GM12878 (cell line): Measurements from ENCODE around the gene PYHIN1. TPM values are rescaled to one million over a fixed set of nuclear protein-coding genes. Genes with fewer than 3 reads are reported as not detected.

Source experiments
- ATAC-seq: fragments of 200-7000 bp; cut with Tn5 transposase; 3 replicates; pipeline ENCODE4 v1.9.1; 2020; ENCODE audit warnings: mild to moderate bottlenecking, moderate library complexity
- BruUV-seq: library from RNA; stranded (reverse); fragments of 400-500 nt; replicated peaks from 2 replicates; lab custom pipeline; 2021; lab: Mats Ljungman, UMichigan
- CTCF ChIA-PET: fragments of 300-600 bp; sonication (Branson Sonifier 250); formaldehyde crosslinking; extraction: SDS; loops from one replicate; lab custom pipeline; 2021; ENCODE audit warnings: inconsistent platforms; lab: Yijun Ruan, JAX
- POLR2A ChIA-PET: fragments of 350-600 bp; formaldehyde crosslinking; extraction: SDS; loops from one replicate; lab custom pipeline; 2021; ENCODE audit warnings: inconsistent platforms; lab: Charles Lee
- RAD21 ChIA-PET: fragments of 300-600 bp; sonication (Branson Sonifier 250); formaldehyde crosslinking; loops from one replicate; lab custom pipeline; 2023; ENCODE audit warnings: antibody characterized with exemption; ENCODE audit not compliant: unreplicated experiment; lab: Charles Lee
- SMC1A ChIA-PET: fragments of 300-600 bp; sonication (Branson Sonifier 250); formaldehyde crosslinking; loops from one replicate; lab custom pipeline; 2023; ENCODE audit not compliant: unreplicated experiment, uncharacterized antibody; lab: Charles Lee
- DNase-seq: peaks from one replicate; pipeline ENCODE4 v3.0.0-alpha.2; 2011; ENCODE audit warnings: low read depth, low spot score
- FAIRE-seq: peaks from 3 replicates; lab custom pipeline; 2011; peaks lifted over from hg19 to GRCh38; lab: Jason Lieb, UNC
- H2AFZ ChIP-seq: 2 replicates; pipeline ENCODE4 v1.6.0; 2011; ENCODE audit warnings: low read depth, low read length, control low read depth; ENCODE audit not compliant: control insufficient read depth
- H3K27ac ChIP-seq: 2 replicates; pipeline ENCODE4 v1.5.1; 2011; ENCODE audit warnings: control low read depth; ENCODE audit not compliant: control insufficient read depth, insufficient read depth
- H3K27me3 ChIP-seq, 2 experiments: replicated peaks in 1 of 2; 2 replicates each; pipeline versions ENCODE4 v1.6.0 to v1.6.1; 2011; ENCODE audit warnings: low read length in 1 of 2; ENCODE audit not compliant: control insufficient read depth in 2 of 2, insufficient read depth in 2 of 2
- H3K36me3 ChIP-seq, 2 experiments: 2 replicates each; pipeline ENCODE4 v1.5.1; 2011; ENCODE audit warnings: low read length in 1 of 2; ENCODE audit not compliant: control insufficient read depth in 2 of 2, insufficient read depth in 2 of 2
- H3K4me1 ChIP-seq: 2 replicates; pipeline ENCODE4 v1.6.1; 2011; ENCODE audit warnings: mild to moderate bottlenecking, low read length, moderate library complexity, mixed read lengths; ENCODE audit not compliant: control insufficient read depth, insufficient read depth
- H3K4me2 ChIP-seq: 2 replicates; pipeline ENCODE4 v1.6.0; 2011; ENCODE audit warnings: control low read depth; ENCODE audit not compliant: control insufficient read depth, insufficient read depth
- H3K4me3 ChIP-seq: fragments of 200-600 bp; sonication (generic); 2 replicates; pipeline ENCODE4 v1.5.1; 2016
- H3K79me2 ChIP-seq: 2 replicates; pipeline ENCODE4 v1.6.0; 2011; ENCODE audit warnings: low read length; ENCODE audit not compliant: control insufficient read depth, insufficient read depth
- H3K9ac ChIP-seq: 2 replicates; pipeline ENCODE4 v1.8.0; 2011; ENCODE audit warnings: low read length, control low read depth, mixed read lengths; ENCODE audit not compliant: control insufficient read depth, insufficient read depth
- H3K9me3 ChIP-seq: replicated peaks from 3 replicates; pipeline ENCODE4 v1.5.1; 2011; ENCODE audit warnings: mild to moderate bottlenecking, low read length; ENCODE audit not compliant: control insufficient read depth, insufficient read depth
- H4K20me1 ChIP-seq: 2 replicates; pipeline ENCODE4 v1.6.0; 2011; ENCODE audit not compliant: control insufficient read depth, insufficient read depth
- BACH1 ChIP-seq: fragments of 450-650 bp; IDR thresholded peaks from 2 replicates; pipeline ENCODE4 v1.6.1; 2017; ENCODE audit warnings: mild to moderate bottlenecking, borderline replicate concordance
- EGR1 ChIP-seq, 2 experiments: IDR thresholded peaks; 1 replicate in 1 of 2; 2 replicates in 1 of 2; pipeline ENCODE4 v1.6.1; 2011 to 2012; ENCODE audit warnings: low read depth in 2 of 2, low read length in 2 of 2, borderline replicate concordance in 1 of 2, mild to moderate bottlenecking in 1 of 2, moderate library complexity in 1 of 2
- MTA3 ChIP-seq: IDR thresholded peaks from 2 replicates; pipeline ENCODE4 v1.6.1; 2012; ENCODE audit warnings: low read length, inconsistent platforms, borderline replicate concordance
- MXI1 ChIP-seq: fragments of 150-350 bp; IDR thresholded peaks from 2 replicates; pipeline ENCODE4 v1.6.1; 2011; ENCODE audit warnings: low read depth, mild to moderate bottlenecking, inconsistent platforms, low read length, improper control_type of control experiment
- NR2F1 ChIP-seq: fragments of 450-650 bp; conservative IDR thresholded peaks from 2 replicates; pipeline ENCODE4 v1.6.1; 2017; ENCODE audit warnings: mild to moderate bottlenecking
- POLR2AphosphoS5 ChIP-seq: IDR thresholded peaks from 2 replicates; pipeline ENCODE4 v1.6.1; 2011; ENCODE audit warnings: mild to moderate bottlenecking, low read length, inconsistent platforms
- SUPT20H ChIP-seq: IDR thresholded peaks from 2 replicates; pipeline ENCODE4 v1.6.1; 2011; ENCODE audit warnings: low read depth, mild to moderate bottlenecking, low read length, moderate library complexity, borderline replicate concordance; ENCODE audit not compliant: control insufficient read depth
- SUZ12 ChIP-seq: fragments of 200-600 bp; sonication (generic); IDR thresholded peaks from one replicate; pipeline ENCODE4 v1.6.1; 2018; ENCODE audit warnings: antibody characterized with exemption, mild to moderate bottlenecking; ENCODE audit not compliant: unreplicated experiment
- ZNF24 ChIP-seq: fragments of 450-650 bp; IDR thresholded peaks from 2 replicates; pipeline ENCODE4 v1.6.1; 2017; ENCODE audit warnings: antibody characterized with exemption, mild to moderate bottlenecking
- WGBS: methylation state at CpG from one replicate; pipeline ENCODE4 v1.1.6; 2016; ENCODE audit warnings: low lambda C conversion rate; ENCODE audit not compliant: insufficient replicate concordance, insufficient coverage; ENCODE audit errors: missing lambda C conversion rate; 5-methylcytosine and 5-hydroxymethylcytosine counted together
- in situ Hi-C: fragments of 300-500 bp; cut with MboI; formaldehyde crosslinking; loops from 9 replicates; pipeline ENCODE4 v1.14.3; 2018; ENCODE audit warnings: mixed read lengths
- intact Hi-C: fragments of 100-400 bp; cut with micrococcal nuclease; formaldehyde crosslinking; loops from one replicate; pipeline ENCODE4 v1.14.2; 2022; ENCODE audit not compliant: unreplicated experiment
- polyA plus RNA-seq, 11 experiments: library from polyadenylated mRNA; depleted of rRNA in 4 of 11; unstranded in 6 of 11; stranded (reverse) in 5 of 11; fragments of >200 nt; fragmentation: Nextera tagmentation in 4 of 11; fragmentation: Illumina TruSeq in 1 of 11; extraction: Ambion mirVana in 4 of 11; extraction: Trizol in 1 of 11; gene quantifications; 1 replicate in 1 of 11; 2 replicates in 10 of 11; pipeline versions ENCODE4 v1.2.1 to v1.2.3, GENCODE V29; 2011 to 2016; ENCODE audit warnings: inconsistent platforms in 2 of 11, missing spikeins in 2 of 11, low read depth in 1 of 11
- total RNA-seq, 4 experiments: library from RNA; depleted of rRNA in 3 of 4; stranded (reverse); fragments of >200 nt in 3 of 4; fragmentation: Illumina TruSeq in 1 of 4; extraction: Trizol in 1 of 4; gene quantifications; 2 replicates each; pipeline versions ENCODE4 v1.2.1 to v1.2.3, GENCODE V29; 2013 to 2021
- TF ChIP-seq, protein P1 (sequence below): IDR thresholded peaks from 2 replicates; pipeline ENCODE4 v1.6.1; 2012; ENCODE audit warnings: mild to moderate bottlenecking, low read depth, low read length

PYHIN1 gene
- total and polyA plus RNA-seq, 10 of the 15 experiments (the other 5 are each of a cell fraction or from before 2014, with no cell fraction given), result 0.19 to 7.2 (median 0.38) TPM

GRCh38 chr1:159025043-159025442 lies 93.7 kb downstream of the PYHIN1 start:
- peaks cover 81% of the 10 kb centered on the region for H3K79me2 ChIP-seq
- in situ Hi-C loops (loop anchor here (25.0 kb wide), 1 partner anchor 1312 kb away; the partner anchor contains the start of genes COPA and NCSTN), intact Hi-C loops (no loop called here)
- no peak overlapping the region for H3K9ac ChIP-seq
- H3K27me3 ChIP-seq, result no peaks in the 10 kb centered on the region
- CTCF ChIA-PET, result interaction anchor here (1.2 kb wide), 1 partner anchor 46 kb away, joined by 5 read pairs; no protein-coding TSS in a partner anchor
- RAD21 ChIA-PET, result interaction anchor here (0.9 kb wide), 1 partner anchor 43 kb away, joined by 3 read pairs; no protein-coding TSS in a partner anchor
- no peaks in the 10 kb centered on the region; the same call in 1 of the 3 replicates for H3K9me3 ChIP-seq
- H2AFZ ChIP-seq, result no peak overlapping the region
- no TSS peak for BruUV-seq
- no peak overlapping the region for H3K27ac ChIP-seq
- POLR2A ChIA-PET, result interaction anchor here (0.6 kb wide), 1 partner anchor 12 kb away, joined by 4 read pairs; no protein-coding TSS in a partner anchor
- FAIRE-seq (no peak), DNase-seq (no peak), ATAC-seq (no peak; the same call in 2 of the 3 replicates)
- no peaks in the 10 kb centered on the region for H3K4me1 ChIP-seq
- peaks cover 1 to 39% of the 10 kb centered on the region in 2 experiments for H3K36me3 ChIP-seq
- no peak overlapping the region for H3K4me2 ChIP-seq
- TF ChIP-seq MTA3 (no peak), EGR1 (IDR thresholded peaks at IDR 0.05; ENCODE audit: borderline replicate concordance in 1 of 2, low read depth in 2 of 2, low read length in 2 of 2) (no peak), SUZ12 (no peak), MXI1 (no peak), POLR2AphosphoS5 (no peak), BACH1 (no peak), NR2F1 (no peak), ZNF24 (no peak), SUPT20H (no peak)
- TF ChIP-seq, protein P1, sequence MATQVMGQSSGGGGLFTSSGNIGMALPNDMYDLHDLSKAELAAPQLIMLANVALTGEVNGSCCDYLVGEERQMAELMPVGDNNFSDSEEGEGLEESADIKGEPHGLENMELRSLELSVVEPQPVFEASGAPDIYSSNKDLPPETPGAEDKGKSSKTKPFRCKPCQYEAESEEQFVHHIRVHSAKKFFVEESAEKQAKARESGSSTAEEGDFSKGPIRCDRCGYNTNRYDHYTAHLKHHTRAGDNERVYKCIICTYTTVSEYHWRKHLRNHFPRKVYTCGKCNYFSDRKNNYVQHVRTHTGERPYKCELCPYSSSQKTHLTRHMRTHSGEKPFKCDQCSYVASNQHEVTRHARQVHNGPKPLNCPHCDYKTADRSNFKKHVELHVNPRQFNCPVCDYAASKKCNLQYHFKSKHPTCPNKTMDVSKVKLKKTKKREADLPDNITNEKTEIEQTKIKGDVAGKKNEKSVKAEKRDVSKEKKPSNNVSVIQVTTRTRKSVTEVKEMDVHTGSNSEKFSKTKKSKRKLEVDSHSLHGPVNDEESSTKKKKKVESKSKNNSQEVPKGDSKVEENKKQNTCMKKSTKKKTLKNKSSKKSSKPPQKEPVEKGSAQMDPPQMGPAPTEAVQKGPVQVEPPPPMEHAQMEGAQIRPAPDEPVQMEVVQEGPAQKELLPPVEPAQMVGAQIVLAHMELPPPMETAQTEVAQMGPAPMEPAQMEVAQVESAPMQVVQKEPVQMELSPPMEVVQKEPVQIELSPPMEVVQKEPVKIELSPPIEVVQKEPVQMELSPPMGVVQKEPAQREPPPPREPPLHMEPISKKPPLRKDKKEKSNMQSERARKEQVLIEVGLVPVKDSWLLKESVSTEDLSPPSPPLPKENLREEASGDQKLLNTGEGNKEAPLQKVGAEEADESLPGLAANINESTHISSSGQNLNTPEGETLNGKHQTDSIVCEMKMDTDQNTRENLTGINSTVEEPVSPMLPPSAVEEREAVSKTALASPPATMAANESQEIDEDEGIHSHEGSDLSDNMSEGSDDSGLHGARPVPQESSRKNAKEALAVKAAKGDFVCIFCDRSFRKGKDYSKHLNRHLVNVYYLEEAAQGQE, result no peak
- H3K4me3 ChIP-seq, result no peak overlapping the region
- SMC1A ChIA-PET, result interaction anchor here (1.2 to 4.5 kb wide), 3 partner anchors 9 to 27 kb away, joined by 3 to 15 read pairs (median 3); no protein-coding TSS in a partner anchor
- peaks cover 5% of the 10 kb centered on the region; the same call in 1 of the 2 replicates for H4K20me1 ChIP-seq
- WGBS, result 100% methylated on average over 7 of the region's 7 CpGs

Other genes starting within 250 kb of the PYHIN1 start
Only the 7 nearest of the 10 such genes appear.
- not detected in 2 replicates for gene OR6K3, start 210.8 kb upstream of the PYHIN1 start, total RNA-seq (2014; rRNA removed)
- not detected in 2 replicates for gene OR6K3, start 210.8 kb upstream of the PYHIN1 start, total RNA-seq (2014; rRNA removed; fragmentation: Illumina TruSeq; extraction: Trizol)
- not detected in 2 replicates for gene OR6K3, start 210.8 kb upstream of the PYHIN1 start, total RNA-seq (2021)
- gene OR6K3, start 210.8 kb upstream of the PYHIN1 start, polyA plus RNA-seq (2011; rRNA removed), result not detected in 2 replicates
- not detected in 2 replicates for gene OR6K3, start 210.8 kb upstream of the PYHIN1 start, polyA plus RNA-seq (2014; fragmentation: Illumina TruSeq; extraction: Trizol)
- not detected for gene OR6K3, start 210.8 kb upstream of the PYHIN1 start, polyA plus RNA-seq (2014; fragmentation: Nextera tagmentation; extraction: Ambion mirVana)
- not detected in 2 replicates for gene OR6K3, start 210.8 kb upstream of the PYHIN1 start, polyA plus RNA-seq (2014; rRNA removed)
- not detected for gene OR6K3, start 210.8 kb upstream of the PYHIN1 start, polyA plus RNA-seq (2016; fragmentation: Nextera tagmentation; extraction: Ambion mirVana)
- not detected in 2 replicates for gene OR6K6, start 176.8 kb upstream of the PYHIN1 start, total RNA-seq (2014; rRNA removed)
- not detected in 2 replicates for gene OR6K6, start 176.8 kb upstream of the PYHIN1 start, total RNA-seq (2014; rRNA removed; fragmentation: Illumina TruSeq; extraction: Trizol)
- gene OR6K6, start 176.8 kb upstream of the PYHIN1 start, total RNA-seq (2021), result not detected in 2 replicates
- gene OR6K6, start 176.8 kb upstream of the PYHIN1 start, polyA plus RNA-seq (2011; rRNA removed), result not detected in 2 replicates
- not detected in 2 replicates for gene OR6K6, start 176.8 kb upstream of the PYHIN1 start, polyA plus RNA-seq (2014; fragmentation: Illumina TruSeq; extraction: Trizol)
- gene OR6K6, start 176.8 kb upstream of the PYHIN1 start, polyA plus RNA-seq (2014; fragmentation: Nextera tagmentation; extraction: Ambion mirVana), result not detected
- gene OR6K6, start 176.8 kb upstream of the PYHIN1 start, polyA plus RNA-seq (2014; rRNA removed), result not detected in 2 replicates
- not detected for gene OR6K6, start 176.8 kb upstream of the PYHIN1 start, polyA plus RNA-seq (2016; fragmentation: Nextera tagmentation; extraction: Ambion mirVana)
- gene OR6N1, start 159.4 kb upstream of the PYHIN1 start, total RNA-seq (2014; rRNA removed), result not detected in 2 replicates
- not detected in 2 replicates for gene OR6N1, start 159.4 kb upstream of the PYHIN1 start, total RNA-seq (2014; rRNA removed; fragmentation: Illumina TruSeq; extraction: Trizol)
- gene OR6N1, start 159.4 kb upstream of the PYHIN1 start, total RNA-seq (2021), result not detected in 2 replicates
- gene OR6N1, start 159.4 kb upstream of the PYHIN1 start, polyA plus RNA-seq (2011; rRNA removed), result not detected in 2 replicates
- gene OR6N1, start 159.4 kb upstream of the PYHIN1 start, polyA plus RNA-seq (2014; fragmentation: Illumina TruSeq; extraction: Trizol), result not detected in 2 replicates
- not detected for gene OR6N1, start 159.4 kb upstream of the PYHIN1 start, polyA plus RNA-seq (2014; fragmentation: Nextera tagmentation; extraction: Ambion mirVana)
- not detected in 2 replicates for gene OR6N1, start 159.4 kb upstream of the PYHIN1 start, polyA plus RNA-seq (2014; rRNA removed)
- gene OR6N1, start 159.4 kb upstream of the PYHIN1 start, polyA plus RNA-seq (2016; fragmentation: Nextera tagmentation; extraction: Ambion mirVana), result not detected
- not detected in 2 replicates for gene OR6N2, start 150.3 kb upstream of the PYHIN1 start, total RNA-seq (2014; rRNA removed)
- not detected in 2 replicates for gene OR6N2, start 150.3 kb upstream of the PYHIN1 start, total RNA-seq (2014; rRNA removed; fragmentation: Illumina TruSeq; extraction: Trizol)
- gene OR6N2, start 150.3 kb upstream of the PYHIN1 start, total RNA-seq (2021), result not detected in 2 replicates
- gene OR6N2, start 150.3 kb upstream of the PYHIN1 start, polyA plus RNA-seq (2011; rRNA removed), result not detected in 2 replicates
- not detected in 2 replicates for gene OR6N2, start 150.3 kb upstream of the PYHIN1 start, polyA plus RNA-seq (2014; fragmentation: Illumina TruSeq; extraction: Trizol)
- gene OR6N2, start 150.3 kb upstream of the PYHIN1 start, polyA plus RNA-seq (2014; fragmentation: Nextera tagmentation; extraction: Ambion mirVana), result not detected
- not detected in 2 replicates for gene OR6N2, start 150.3 kb upstream of the PYHIN1 start, polyA plus RNA-seq (2014; rRNA removed)
- gene OR6N2, start 150.3 kb upstream of the PYHIN1 start, polyA plus RNA-seq (2016; fragmentation: Nextera tagmentation; extraction: Ambion mirVana), result not detected
- gene MNDA, start 100.2 kb upstream of the PYHIN1 start, total RNA-seq (2014; rRNA removed), result 36.1 and 45.1 TPM in 2 replicates
- gene MNDA, start 100.2 kb upstream of the PYHIN1 start, total RNA-seq (2014; rRNA removed; fragmentation: Illumina TruSeq; extraction: Trizol), result 72.2 and 74.7 TPM in 2 replicates
- gene MNDA, start 100.2 kb upstream of the PYHIN1 start, total RNA-seq (2021), result 36.8 and 37.6 TPM in 2 replicates
- gene MNDA, start 100.2 kb upstream of the PYHIN1 start, polyA plus RNA-seq (2011; rRNA removed), result 37.1 and 49.1 TPM in 2 replicates
- 83.0 and 116 TPM in 2 replicates for gene MNDA, start 100.2 kb upstream of the PYHIN1 start, polyA plus RNA-seq (2014; fragmentation: Illumina TruSeq; extraction: Trizol)
- gene MNDA, start 100.2 kb upstream of the PYHIN1 start, polyA plus RNA-seq (2014; fragmentation: Nextera tagmentation; extraction: Ambion mirVana), result 10 to 100 TPM; 81.9 to 91.8 TPM
- gene MNDA, start 100.2 kb upstream of the PYHIN1 start, polyA plus RNA-seq (2014; rRNA removed), result 32.1 and 38.9 TPM in 2 replicates
- 10 to 100 TPM; 20.1 to 21.4 TPM for gene MNDA, start 100.2 kb upstream of the PYHIN1 start, polyA plus RNA-seq (2016; fragmentation: Nextera tagmentation; extraction: Ambion mirVana)
- gene IFI16, start 78.4 kb downstream of the PYHIN1 start, total RNA-seq (2014; rRNA removed), result 147 and 155 TPM in 2 replicates
- 120 and 123 TPM in 2 replicates for gene IFI16, start 78.4 kb downstream of the PYHIN1 start, total RNA-seq (2014; rRNA removed; fragmentation: Illumina TruSeq; extraction: Trizol)
- gene IFI16, start 78.4 kb downstream of the PYHIN1 start, total RNA-seq (2021), result 185 and 196 TPM in 2 replicates
- 375 and 581 TPM in 2 replicates for gene IFI16, start 78.4 kb downstream of the PYHIN1 start, polyA plus RNA-seq (2011; rRNA removed)
- 366 and 473 TPM in 2 replicates for gene IFI16, start 78.4 kb downstream of the PYHIN1 start, polyA plus RNA-seq (2014; fragmentation: Illumina TruSeq; extraction: Trizol)
- 100 to 1,000 TPM; 191 to 255 TPM for gene IFI16, start 78.4 kb downstream of the PYHIN1 start, polyA plus RNA-seq (2014; fragmentation: Nextera tagmentation; extraction: Ambion mirVana)
- gene IFI16, start 78.4 kb downstream of the PYHIN1 start, polyA plus RNA-seq (2014; rRNA removed), result 188 and 232 TPM in 2 replicates
- gene IFI16, start 78.4 kb downstream of the PYHIN1 start, polyA plus RNA-seq (2016; fragmentation: Nextera tagmentation; extraction: Ambion mirVana), result 100 to 1,000 TPM; 149 to 165 TPM
- gene AIM2, start 145.2 kb downstream of the PYHIN1 start, total RNA-seq (2014; rRNA removed), result 9.3 and 9.7 TPM in 2 replicates
- gene AIM2, start 145.2 kb downstream of the PYHIN1 start, total RNA-seq (2014; rRNA removed; fragmentation: Illumina TruSeq; extraction: Trizol), result 12.9 and 15.2 TPM in 2 replicates
- gene AIM2, start 145.2 kb downstream of the PYHIN1 start, total RNA-seq (2021), result 7.9 and 8.9 TPM in 2 replicates
- 35.7 and 58.8 TPM in 2 replicates for gene AIM2, start 145.2 kb downstream of the PYHIN1 start, polyA plus RNA-seq (2011; rRNA removed)
- 13.3 and 17.3 TPM in 2 replicates for gene AIM2, start 145.2 kb downstream of the PYHIN1 start, polyA plus RNA-seq (2014; fragmentation: Illumina TruSeq; extraction: Trizol)
- gene AIM2, start 145.2 kb downstream of the PYHIN1 start, polyA plus RNA-seq (2014; fragmentation: Nextera tagmentation; extraction: Ambion mirVana), result 10 to 100 TPM; 13.4 to 16.7 TPM
- 7.2 and 10.0 TPM in 2 replicates for gene AIM2, start 145.2 kb downstream of the PYHIN1 start, polyA plus RNA-seq (2014; rRNA removed)
- 10 to 100 TPM; 10.6 to 12.8 TPM for gene AIM2, start 145.2 kb downstream of the PYHIN1 start, polyA plus RNA-seq (2016; fragmentation: Nextera tagmentation; extraction: Ambion mirVana)